T-helper 1 cell (primary cell): ENCODE results near the gene GDNF.
A peak's percentile ranks its signal among the peaks of the same experiment; 100 is the strongest.

Experiments used
- DNase-seq, 5 donors: peaks; one replicate each; pipeline ENCODE4 v3.0.0-alpha.2; 2012 to 2020

Gene GDNF

GRCh38 chr5:37846786-37847310 lies 7.0 kb upstream of the GDNF start:
- no peak for DNase-seq

- DNase-seq: no peak
These were observed 4.2 kb upstream of the GDNF start for GRCh38 chr5:37844009-37844408.

GRCh38 chr5:37842048-37842447 lies 2.2 kb upstream of the GDNF start:
- no peak for DNase-seq

GRCh38 chr5:37841203-37841602 lies 1.4 kb upstream of the GDNF start:
- DNase-seq: no peak

- DNase-seq: no peak
These were observed 503 bp upstream of the GDNF start for GRCh38 chr5:37840053-37841034.

- DNase-seq: no peak
These were observed 904 bp downstream of the GDNF start for GRCh38 chr5:37838933-37839341.

GRCh38 chr5:37838152-37838932 lies 1.5 kb downstream of the GDNF start:
- no peak for DNase-seq

- peak in 1 of 5 donors; percentile 68 for DNase-seq
These were observed 2.3 kb downstream of the GDNF start for GRCh38 chr5:37837414-37838032.

GRCh38 chr5:37836592-37837413 lies 3.0 kb downstream of the GDNF start:
- no peak for DNase-seq

GRCh38 chr5:37836235-37836591 lies 3.6 kb downstream of the GDNF start:
- no peak for DNase-seq

GRCh38 chr5:37835380-37835973 lies 4.4 kb downstream of the GDNF start:
- DNase-seq: no peak

- DNase-seq: no peak
These were observed 5.1 kb downstream of the GDNF start for GRCh38 chr5:37834542-37835379.

- DNase-seq: no peak
These were observed 5.9 kb downstream of the GDNF start for GRCh38 chr5:37833990-37834389.

GRCh38 chr5:37831821-37832534 lies 7.9 kb downstream of the GDNF start:
- DNase-seq: no peak

- DNase-seq: no peak
These were observed 9.5 kb downstream of the GDNF start for GRCh38 chr5:37830348-37830747.

- no peak for DNase-seq
These were observed 14.4 kb downstream of the GDNF start for GRCh38 chr5:37825334-37825915.

- no peak for DNase-seq
These were observed 16.2 kb downstream of the GDNF start for GRCh38 chr5:37823433-37824152.

- DNase-seq: no peak
These were observed 23.0 kb downstream of the GDNF start for GRCh38 chr5:37816883-37817282.

- no peak for DNase-seq
These were observed 23.5 kb downstream of the GDNF start for GRCh38 chr5:37816331-37816730.
